HL-60 (cell line): ENCODE measurements around the gene RHOXF2.
"Not testable (repeated sequence)": the region's sequence is repeated elsewhere in the genome, so short reads cannot be mapped to it uniquely, and the experiment has no call there.

Experiments used
- CTCF ChIP-seq: IDR thresholded peaks from one replicate; pipeline ENCODE4 v1.5.1; 2011; ENCODE audit warnings: low read length, control low read depth, inconsistent platforms; ENCODE audit not compliant: insufficient read depth
- GABPA ChIP-seq: IDR thresholded peaks from 2 replicates; pipeline ENCODE4 v1.6.1; 2012; ENCODE audit warnings: low read depth
- POLR2AphosphoS5 ChIP-seq: IDR thresholded peaks from 2 replicates; pipeline ENCODE4 v1.6.1; 2012; ENCODE audit warnings: low read depth

GRCh38 chrX:120196626-120197283, 38.3 kb downstream of the RHOXF2 start:
- not testable (repeated sequence) for TF ChIP-seq CTCF, POLR2AphosphoS5, GABPA
